ENCODE results near the gene PLA2G3.

- TF ChIP-seq CTCF (IDR thresholded peaks at IDR 0.05) (no peak), POLR2A (IDR thresholded peaks at IDR 0.05) (no peak), EP300 (IDR thresholded peaks at IDR 0.05) (no peak), POLR2AphosphoS5 (IDR thresholded peaks at IDR 0.05) (no peak)
These were observed 44.7 kb upstream of the PLA2G3 start for GRCh38 chr22:31185056-31185455.
